Epithelial cell of prostate (primary cell): ENCODE results near the gene OR1F1.
"Not testable (repeated sequence)": the region's sequence is repeated elsewhere in the genome, so short reads cannot be mapped to it uniquely, and the experiment has no call there.

Experiments
- DNase-seq: peaks from one replicate; pipeline ENCODE4 v3.0.0-alpha.2; 2011; ENCODE audit warnings: low read depth, low spot score
- H3K27ac ChIP-seq: fragments of 450-650 bp; 2 replicates; pipeline ENCODE4 v1.5.1; 2017; ENCODE audit warnings: mild to moderate bottlenecking

The OR1F1 gene

DNA sequence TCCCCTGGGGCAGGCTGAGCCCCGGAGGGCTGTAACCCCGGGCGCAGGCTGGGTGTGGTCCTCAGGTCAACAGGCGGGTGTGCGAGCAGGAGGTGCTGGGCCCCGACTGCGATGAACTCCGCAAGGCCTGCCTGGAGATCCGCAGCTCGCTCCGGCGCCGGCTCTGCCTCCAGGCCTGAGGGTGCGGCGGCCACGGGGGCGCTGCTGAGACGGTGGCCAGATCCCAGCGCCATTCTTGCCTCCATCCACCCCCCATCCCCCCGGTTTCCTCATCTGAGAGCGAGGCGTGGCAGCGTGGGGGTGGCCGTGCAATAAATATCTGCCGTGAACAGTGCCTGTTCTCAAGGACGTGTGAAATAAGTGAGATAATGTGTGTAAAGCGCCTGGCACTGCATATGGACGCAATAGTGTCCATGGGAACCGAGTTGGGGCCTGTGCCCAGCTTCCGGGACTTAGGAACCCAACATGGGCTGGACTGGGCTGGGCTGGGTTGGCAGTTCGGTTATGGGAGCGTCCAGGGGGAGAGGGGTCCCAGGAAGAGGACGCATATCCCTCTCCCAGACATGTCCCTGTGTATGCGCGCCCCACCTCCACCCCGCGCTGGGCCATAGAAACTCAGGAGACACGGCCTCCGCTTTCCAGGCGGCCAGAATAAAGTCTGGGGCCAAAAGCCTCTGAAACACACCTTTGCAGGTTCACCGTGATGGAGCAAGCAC is 38.2 kb upstream of the OR1F1 start:
- H3K27ac ChIP-seq = peak overlapping the region; percentile 77
- DNase-seq = no peak

GRCh38 chr16:3150346-3151218 is 37.4 kb upstream of the OR1F1 start:
- no peak for DNase-seq
- H3K27ac ChIP-seq = peak overlapping the region; percentile 77

DNA sequence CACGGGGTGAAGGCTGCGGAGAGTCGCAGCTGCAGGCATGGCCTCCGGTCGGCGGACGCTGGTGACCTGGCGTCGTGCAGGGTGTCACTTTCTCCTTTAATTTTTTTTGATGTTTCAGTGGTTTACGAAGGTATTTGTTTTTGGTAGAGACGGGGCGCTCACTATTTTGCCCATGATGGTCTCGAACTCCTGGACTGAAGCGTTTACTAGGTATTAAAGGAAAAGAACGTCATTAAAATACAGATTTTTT is 36.1 kb upstream of the OR1F1 start:
- DNase-seq = no peak
- H3K27ac ChIP-seq = peak overlapping the region; percentile 23

- peak overlapping the region; percentile 23 for H3K27ac ChIP-seq
- DNase-seq = no peak
These were observed 35.6 kb upstream of the OR1F1 start for GRCh38 chr16:3152277-3152990.

GRCh38 chr16:3152991-3153368 is 35.0 kb upstream of the OR1F1 start:
- no peak overlapping the region for H3K27ac ChIP-seq
- no peak for DNase-seq

DNA sequence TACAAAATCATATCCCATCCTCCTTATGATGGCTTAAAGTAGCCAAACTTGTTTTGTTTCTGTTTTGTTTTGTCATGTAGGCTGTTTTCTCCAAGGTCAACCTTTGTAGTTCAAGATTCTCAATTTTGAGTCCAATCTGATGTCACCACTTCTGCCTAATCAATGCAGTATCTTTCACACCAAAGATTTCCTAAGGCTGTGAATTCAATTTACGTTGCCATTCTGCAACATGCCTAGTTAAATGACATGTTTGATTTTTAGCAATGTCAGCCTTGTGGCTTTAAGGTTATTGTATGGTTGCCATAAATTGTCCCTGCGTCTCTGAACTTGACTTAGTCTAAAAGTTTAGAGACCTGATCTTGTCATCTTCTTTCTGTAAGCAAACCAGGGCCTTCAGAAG is 32.8 kb upstream of the OR1F1 start:
- no peak for DNase-seq
- no peak overlapping the region for H3K27ac ChIP-seq

- DNase-seq = no peak
- H3K27ac ChIP-seq = no peak overlapping the region
These were observed 32.0 kb upstream of the OR1F1 start for GRCh38 chr16:3155972-3156371.

- peak overlapping the region; percentile 79 for H3K27ac ChIP-seq
- DNase-seq = peak; percentile 82
These were observed 30.6 kb upstream of the OR1F1 start for GRCh38 chr16:3157229-3158025.

DNA sequence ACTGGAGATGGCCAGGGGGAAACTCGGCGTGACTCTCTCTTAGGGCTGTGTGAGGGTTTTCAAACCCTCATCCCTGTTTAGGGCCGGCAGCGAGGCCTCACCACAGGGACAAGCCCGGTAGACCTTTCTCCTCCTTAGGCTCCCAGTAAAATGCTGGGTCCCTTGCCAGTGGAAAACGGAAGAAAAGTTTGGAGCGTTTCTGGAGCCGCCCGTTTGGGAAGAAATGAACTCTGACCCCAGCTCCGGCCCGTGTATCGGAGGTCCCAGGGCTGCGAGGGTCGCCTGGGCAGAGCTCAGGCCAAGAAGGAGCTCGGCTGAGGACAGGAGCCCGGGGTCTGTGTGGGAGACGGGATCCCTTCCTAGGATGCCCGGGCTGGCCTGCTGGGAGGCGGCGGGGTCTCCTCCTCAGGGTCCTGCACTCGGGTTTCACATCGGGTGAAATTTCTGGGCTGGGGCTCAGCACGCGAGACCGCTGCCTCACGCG is 29.9 kb upstream of the OR1F1 start:
- no peak for DNase-seq
- H3K27ac ChIP-seq = peak overlapping the region; percentile 79

GRCh38 chr16:3158510-3159314 is 29.3 kb upstream of the OR1F1 start:
- peak; percentile 77 for DNase-seq

DNA sequence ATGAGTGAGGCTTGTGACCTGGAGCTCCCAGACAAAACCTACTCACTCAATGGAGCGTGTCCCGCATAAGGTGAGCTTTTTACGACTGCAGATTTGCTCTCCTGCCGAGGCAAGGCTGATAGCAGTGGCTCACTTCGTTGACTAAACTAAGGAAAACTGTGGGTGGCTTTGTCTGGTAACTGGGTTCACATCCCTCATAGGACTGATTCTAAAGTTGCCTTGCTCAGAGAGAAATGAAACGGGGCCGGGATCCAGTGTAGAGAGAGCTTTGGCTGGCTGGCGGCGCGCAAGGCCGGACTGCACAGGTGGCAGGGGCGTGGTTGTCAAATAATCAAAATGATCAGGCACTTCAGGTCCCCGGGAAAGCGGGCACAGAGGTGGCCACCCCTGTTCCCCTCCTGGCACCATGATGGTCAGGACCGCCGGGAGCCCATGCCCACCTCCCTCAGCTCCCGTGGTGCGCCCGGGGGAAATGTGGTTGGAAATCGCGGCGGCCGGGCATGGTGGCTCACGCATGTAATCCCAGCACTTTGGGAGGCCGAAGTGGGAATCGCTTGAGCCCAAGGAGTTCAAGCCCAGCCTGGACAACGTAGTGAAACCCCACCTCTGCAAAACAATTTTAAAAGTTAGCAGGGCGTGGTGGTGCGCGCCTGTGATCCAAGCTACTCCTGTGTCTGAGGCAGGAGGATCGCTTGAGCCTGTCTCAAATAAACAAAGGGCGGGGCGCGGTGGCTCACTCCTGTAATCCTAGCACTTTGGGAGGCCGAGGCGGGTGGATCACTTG is 26.6 kb upstream of the OR1F1 start:
- no peak overlapping the region for H3K27ac ChIP-seq

More at GRCh38 chr16:3158510-3159314, 29.3 kb upstream of the OR1F1 start:
- H3K27ac ChIP-seq = peak overlapping the region; percentile 79

DNA sequence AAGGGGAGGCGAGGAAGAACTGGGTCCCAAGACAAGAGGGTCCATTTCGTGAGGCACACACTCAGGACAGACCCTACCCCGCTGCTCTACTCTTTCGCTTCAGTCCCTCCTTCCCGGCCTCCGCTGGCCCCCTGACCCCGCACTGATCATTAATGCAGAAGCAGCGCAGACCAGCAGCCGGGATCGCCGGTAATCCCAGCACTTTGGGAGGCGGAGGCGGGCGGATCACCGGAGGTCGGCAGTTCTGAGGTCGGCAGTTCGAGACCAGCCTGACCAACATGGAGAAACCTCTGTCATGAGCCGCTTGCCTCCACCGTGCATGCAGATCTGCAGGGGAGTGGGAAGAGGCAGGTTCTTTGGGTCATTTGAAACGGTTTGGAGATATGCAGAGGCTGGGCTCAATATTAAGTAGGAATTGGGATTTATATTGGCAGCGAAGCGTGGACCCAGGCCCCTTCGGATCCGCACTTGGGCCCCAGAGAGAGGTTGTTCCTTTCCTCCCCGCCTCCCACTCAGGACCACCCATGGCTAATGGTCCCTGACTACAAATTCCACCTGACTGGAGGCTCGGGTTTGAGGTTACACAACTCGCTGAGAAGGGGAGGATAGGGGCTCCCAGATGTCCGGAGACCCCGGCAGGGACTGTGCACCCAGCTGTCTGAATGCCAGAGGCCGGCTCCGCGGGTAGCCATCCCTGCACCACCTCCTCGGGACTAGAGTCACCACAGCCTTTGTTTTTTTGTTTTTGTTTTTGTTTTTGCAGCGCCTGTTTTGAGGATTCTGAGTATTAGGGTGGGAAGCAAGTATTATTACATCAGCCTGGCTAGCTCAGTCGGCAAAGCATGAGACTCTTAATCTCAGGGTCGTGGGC is 23.6 kb upstream of the OR1F1 start:
- H3K27ac ChIP-seq = no peak overlapping the region
- DNase-seq = no peak

More for the DNA sequence above, 26.6 kb upstream of the OR1F1 start:
- no peak for DNase-seq

DNA sequence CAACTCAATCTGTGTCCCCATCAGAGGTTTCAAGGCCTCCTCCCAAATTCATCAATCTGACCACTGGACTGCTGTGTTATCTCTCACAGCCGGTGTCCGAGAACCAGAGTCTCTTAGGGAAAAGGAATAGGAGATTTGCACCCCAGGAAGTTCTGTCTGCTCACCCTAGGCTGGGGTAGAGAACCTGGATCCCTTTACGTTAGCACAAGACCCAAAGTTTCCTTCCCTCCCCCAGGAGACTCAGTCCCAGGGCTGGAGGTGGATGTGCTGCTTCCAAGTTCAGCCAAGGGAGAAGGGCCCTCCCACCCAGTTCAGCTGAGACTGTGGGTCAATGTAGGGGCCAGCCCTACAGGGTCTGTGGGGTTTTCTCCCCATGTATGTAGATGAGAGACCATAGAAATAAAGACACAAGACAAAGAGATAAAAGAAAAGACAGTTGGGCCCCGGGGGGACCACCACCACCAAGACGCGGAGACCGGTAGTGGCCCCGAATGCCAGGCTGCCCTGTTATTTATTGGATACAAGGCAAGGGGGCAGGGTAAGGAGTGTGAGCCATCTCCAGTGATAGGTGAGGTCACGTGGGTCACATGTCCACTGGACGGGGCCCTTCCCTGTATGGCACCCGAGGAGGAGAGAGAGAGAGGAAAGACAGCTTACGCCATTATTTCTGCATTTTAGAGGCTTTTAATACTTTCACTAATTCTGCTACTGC is 22.7 kb upstream of the OR1F1 start:
- no peak overlapping the region for H3K27ac ChIP-seq

GRCh38 chr16:3166505-3166886 is 21.5 kb upstream of the OR1F1 start:
- no peak for DNase-seq
- no peak overlapping the region for H3K27ac ChIP-seq

More for the DNA sequence above, 22.7 kb upstream of the OR1F1 start:
- no peak for DNase-seq

GRCh38 chr16:3168729-3169128 is 19.3 kb upstream of the OR1F1 start:
- not testable (repeated sequence) for H3K27ac ChIP-seq, DNase-seq

DNA sequence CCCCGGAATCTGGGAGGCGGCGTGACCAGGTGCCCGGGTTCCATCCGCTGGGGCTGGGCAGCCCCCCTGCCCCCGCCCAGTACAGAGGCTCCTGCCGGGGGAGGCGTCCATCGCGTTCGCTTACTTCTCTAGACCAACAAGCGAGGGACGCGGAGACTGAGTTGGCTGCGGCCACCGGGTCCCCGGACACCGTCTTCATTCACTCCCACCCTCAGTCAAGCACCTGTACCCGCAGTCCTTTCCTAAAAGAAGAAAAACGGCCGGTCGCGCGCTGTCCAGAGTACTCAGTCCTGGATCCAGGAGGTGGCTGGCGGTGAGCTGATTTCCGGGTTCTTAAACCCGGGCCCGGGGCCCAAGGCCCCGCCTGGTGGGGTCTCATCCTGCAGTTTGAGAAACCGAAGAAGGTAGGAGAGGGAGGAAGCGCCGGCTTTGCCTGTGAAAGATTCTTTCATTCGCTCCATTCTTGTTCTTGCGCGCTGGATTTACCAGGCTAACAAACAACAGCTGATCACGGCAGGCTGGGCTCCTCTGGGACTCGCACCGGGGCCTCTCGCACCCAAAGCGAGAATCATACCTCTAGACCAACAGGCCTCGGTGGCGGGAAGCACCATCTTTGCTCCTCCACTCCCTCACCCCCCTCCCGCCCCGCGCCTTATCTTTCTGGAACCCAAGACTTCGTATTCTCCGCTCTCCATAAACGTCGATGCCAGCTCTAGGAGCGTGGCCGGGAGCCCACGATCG is 17.4 kb upstream of the OR1F1 start:
- H3K27ac ChIP-seq = no peak overlapping the region
- DNase-seq = no peak
